Hepatocyte (in vitro differentiated cells): ENCODE data around the gene BNIP2. TPM values are rescaled to one million over a fixed set of nuclear protein-coding genes. Genes with fewer than 3 reads are reported as not detected.
"Not testable (repeated sequence)": the region's sequence is repeated elsewhere in the genome, so short reads cannot be mapped to it uniquely, and the experiment has no call there.

Source experiments
- DNase-seq: peaks from one replicate; pipeline ENCODE4 v3.0.0-alpha.2; 2016; ENCODE audit warnings: low spot score
- H2AFZ ChIP-seq: fragments of 200-600 bp; sonication (generic); 2 replicates; pipeline ENCODE4 v1.6.0; 2016; ENCODE audit warnings: antibody characterized with exemption, mild to moderate bottlenecking
- H3K27ac ChIP-seq: fragments of 200-600 bp; sonication (generic); 2 replicates; pipeline ENCODE4 v1.5.1; 2016; ENCODE audit warnings: mild to moderate bottlenecking
- H3K27me3 ChIP-seq: fragments of 200-600 bp; sonication (generic); 2 replicates; pipeline ENCODE4 v1.6.1; 2016
- H3K36me3 ChIP-seq: fragments of 200-600 bp; sonication (generic); replicated peaks from 2 replicates; pipeline ENCODE4 v1.5.1; 2016; ENCODE audit warnings: low read depth; ENCODE audit not compliant: insufficient read depth
- H3K4me1 ChIP-seq: fragments of 200-600 bp; sonication (generic); 2 replicates; pipeline ENCODE4 v1.5.1; 2016; ENCODE audit warnings: mild to moderate bottlenecking, moderate library complexity; ENCODE audit not compliant: insufficient read depth
- H3K4me2 ChIP-seq: fragments of 200-600 bp; sonication (generic); 2 replicates; pipeline ENCODE4 v1.6.0; 2016
- H3K4me3 ChIP-seq: fragments of 200-600 bp; sonication (generic); 2 replicates; pipeline ENCODE4 v1.5.1; 2016; ENCODE audit warnings: mild to moderate bottlenecking
- H3K79me2 ChIP-seq: fragments of 200-600 bp; sonication (generic); 2 replicates; pipeline ENCODE4 v1.6.0; 2017; ENCODE audit warnings: mild to moderate bottlenecking
- H3K9me2 ChIP-seq: fragments of 200-600 bp; sonication (generic); replicated peaks from 2 replicates; pipeline ENCODE4 v1.6.0; 2017; ENCODE audit warnings: mild to moderate bottlenecking; ENCODE audit not compliant: insufficient read depth
- H3K9me3 ChIP-seq: fragments of 200-600 bp; sonication (generic); 2 replicates; pipeline ENCODE4 v1.5.1; 2016; ENCODE audit warnings: low read depth, mild to moderate bottlenecking
- H4K20me1 ChIP-seq: fragments of 200-600 bp; sonication (generic); 2 replicates; pipeline ENCODE4 v1.6.0; 2016; ENCODE audit warnings: mild to moderate bottlenecking; ENCODE audit not compliant: insufficient read depth, poor library complexity, severe bottlenecking
- EZH2 ChIP-seq: fragments of 200-600 bp; sonication (generic); IDR thresholded peaks from 2 replicates; pipeline ENCODE4 v1.6.1; 2016; ENCODE audit warnings: antibody characterized with exemption, mild to moderate bottlenecking, borderline replicate concordance
- EZH2phosphoT487 ChIP-seq: fragments of 200-600 bp; sonication (generic); IDR thresholded peaks from one replicate; pipeline ENCODE4 v1.6.1; 2018; ENCODE audit warnings: antibody characterized with exemption, mild to moderate bottlenecking, low read depth, moderate library complexity; ENCODE audit not compliant: unreplicated experiment, severe bottlenecking
- WGBS: methylation state at CpG from one replicate; pipeline ENCODE4 v1.1.6; 2016; ENCODE audit warnings: low lambda C conversion rate; ENCODE audit errors: missing lambda C conversion rate; 5-methylcytosine and 5-hydroxymethylcytosine counted together
- polyA plus RNA-seq: library from polyadenylated mRNA; unstranded; fragments of >200 nt; fragmentation: Nextera tagmentation; extraction: Ambion mirVana; gene quantifications from 2 replicates; pipeline ENCODE4 v1.2.1, GENCODE V29; 2016
- total RNA-seq: library from RNA; depleted of rRNA; stranded (reverse); fragments of >200 nt; gene quantifications from 2 replicates; pipeline ENCODE4 v1.2.3, GENCODE V29; 2014
- TF ChIP-seq, protein P1 (sequence below): fragments of 200-600 bp; sonication (generic); IDR thresholded peaks from 2 replicates; pipeline ENCODE4 v1.5.1; 2016; ENCODE audit warnings: antibody characterized with exemption, mild to moderate bottlenecking; ENCODE audit not compliant: poor library complexity

BNIP2 gene
- total and polyA plus RNA-seq, 2 experiments from 2014 or later, result 55.0 to 102 TPM

DNA sequence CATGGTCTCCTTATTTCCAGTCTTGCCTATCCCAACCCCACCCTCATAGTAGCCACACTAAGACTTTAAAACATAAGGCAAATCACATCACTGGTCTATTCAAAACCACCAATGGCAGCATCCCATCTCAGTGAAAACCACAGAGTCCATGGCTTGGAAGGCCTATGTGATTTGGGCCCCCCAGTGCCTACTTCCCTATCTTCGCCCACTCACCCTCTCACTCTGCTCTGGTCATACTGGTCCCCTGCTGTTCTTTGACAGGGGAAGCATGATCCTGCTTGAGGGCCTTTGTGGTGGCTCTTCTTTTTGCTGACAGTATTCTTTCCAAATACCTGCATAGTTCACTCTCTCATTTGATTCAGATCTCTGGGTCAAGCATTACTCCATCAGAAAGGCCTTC, 35.1 kb downstream of the BNIP2 start:
- H3K4me3 ChIP-seq, result no peak overlapping the region
- TF ChIP-seq EZH2phosphoT487, result no peak
- WGBS, result 100% methylated on average over 1 of the region's 1 CpG
- H4K20me1 ChIP-seq, result peaks cover 17% of the 10 kb centered on the region
- H3K79me2 ChIP-seq, result peaks cover 66% of the 10 kb centered on the region
- DNase-seq, result no peak
- H3K36me3 ChIP-seq, result no peaks in the 10 kb centered on the region
- H3K4me1 ChIP-seq, result peaks cover 12% of the 10 kb centered on the region
- H3K27ac ChIP-seq, result no peak overlapping the region
- H3K4me2 ChIP-seq, result no peak overlapping the region
- H3K27me3 ChIP-seq, result no peaks in the 10 kb centered on the region
- no peaks in the 10 kb centered on the region for H3K9me2 ChIP-seq
- no peaks in the 10 kb centered on the region for H3K9me3 ChIP-seq
- no peak overlapping the region for H2AFZ ChIP-seq

- Histone ChIP-seq H3K9me2 (no peaks in the 10 kb centered on the region), H2AFZ (no peak overlapping the region), H3K9me3 (no peaks in the 10 kb centered on the region), H3K79me2 (peaks cover 46% of the 10 kb centered on the region), H3K27me3 (no peaks in the 10 kb centered on the region), H3K4me3 (no peak overlapping the region), H3K4me2 (no peak overlapping the region), H3K4me1 (no peaks in the 10 kb centered on the region), H3K27ac (no peak overlapping the region), H3K36me3 (no peaks in the 10 kb centered on the region), H4K20me1 (peaks cover 5% of the 10 kb centered on the region)
- TF ChIP-seq EZH2phosphoT487, result no peak
- TF ChIP-seq, protein P1, sequence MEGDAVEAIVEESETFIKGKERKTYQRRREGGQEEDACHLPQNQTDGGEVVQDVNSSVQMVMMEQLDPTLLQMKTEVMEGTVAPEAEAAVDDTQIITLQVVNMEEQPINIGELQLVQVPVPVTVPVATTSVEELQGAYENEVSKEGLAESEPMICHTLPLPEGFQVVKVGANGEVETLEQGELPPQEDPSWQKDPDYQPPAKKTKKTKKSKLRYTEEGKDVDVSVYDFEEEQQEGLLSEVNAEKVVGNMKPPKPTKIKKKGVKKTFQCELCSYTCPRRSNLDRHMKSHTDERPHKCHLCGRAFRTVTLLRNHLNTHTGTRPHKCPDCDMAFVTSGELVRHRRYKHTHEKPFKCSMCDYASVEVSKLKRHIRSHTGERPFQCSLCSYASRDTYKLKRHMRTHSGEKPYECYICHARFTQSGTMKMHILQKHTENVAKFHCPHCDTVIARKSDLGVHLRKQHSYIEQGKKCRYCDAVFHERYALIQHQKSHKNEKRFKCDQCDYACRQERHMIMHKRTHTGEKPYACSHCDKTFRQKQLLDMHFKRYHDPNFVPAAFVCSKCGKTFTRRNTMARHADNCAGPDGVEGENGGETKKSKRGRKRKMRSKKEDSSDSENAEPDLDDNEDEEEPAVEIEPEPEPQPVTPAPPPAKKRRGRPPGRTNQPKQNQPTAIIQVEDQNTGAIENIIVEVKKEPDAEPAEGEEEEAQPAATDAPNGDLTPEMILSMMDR, result no peak
- no peak for TF ChIP-seq EZH2
- no peak for DNase-seq
Observed at GRCh38 chr15:59649603-59650002, 39.5 kb downstream of the BNIP2 start.

- no peak for DNase-seq
- Histone ChIP-seq H3K36me3 (no peaks in the 10 kb centered on the region), H4K20me1 (no peaks in the 10 kb centered on the region), H3K4me1 (no peaks in the 10 kb centered on the region), H3K27ac (no peak overlapping the region), H2AFZ (no peak overlapping the region), H3K4me2 (no peak overlapping the region), H3K9me2 (no peaks in the 10 kb centered on the region), H3K27me3 (no peaks in the 10 kb centered on the region), H3K9me3 (no peaks in the 10 kb centered on the region), H3K79me2 (peaks cover 21% of the 10 kb centered on the region), H3K4me3 (no peak overlapping the region)
- 93% methylated on average over 1 of the region's 1 CpG for WGBS
- no peak for TF ChIP-seq EZH2
- no peak for TF ChIP-seq EZH2phosphoT487
- TF ChIP-seq, protein P1, result no peak
Observed at GRCh38 chr15:59647085-59647484, 42.0 kb downstream of the BNIP2 start.

DNA sequence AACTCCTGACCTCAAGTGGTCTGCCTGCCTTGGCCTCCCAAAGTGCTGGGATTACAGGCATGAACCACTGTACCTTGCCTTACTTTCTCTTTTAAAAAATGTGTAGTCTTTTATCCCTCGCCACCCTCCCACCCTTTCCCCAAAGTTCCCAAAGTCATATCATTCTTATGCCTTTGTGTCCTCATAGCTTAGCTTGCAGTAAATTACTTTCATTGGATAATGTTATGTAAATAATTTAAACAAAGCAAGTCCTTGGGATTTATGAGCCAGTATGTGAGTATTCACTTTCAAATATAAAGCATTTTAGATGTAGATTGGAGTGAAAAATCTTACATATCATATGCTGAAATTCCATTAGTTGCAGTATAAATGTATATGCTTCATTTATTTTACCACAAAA, 42.8 kb downstream of the BNIP2 start:
- Histone ChIP-seq H3K27ac (no peak overlapping the region), H4K20me1 (no peaks in the 10 kb centered on the region), H3K4me2 (no peak overlapping the region), H3K9me2 (no peaks in the 10 kb centered on the region), H3K4me1 (no peaks in the 10 kb centered on the region), H3K9me3 (no peaks in the 10 kb centered on the region), H3K27me3 (no peaks in the 10 kb centered on the region), H3K36me3 (no peaks in the 10 kb centered on the region), H3K4me3 (no peak overlapping the region), H3K79me2 (peaks cover 15% of the 10 kb centered on the region), H2AFZ (no peak overlapping the region)
- no peak for TF ChIP-seq EZH2
- no peak for DNase-seq
- 94% methylated on average over 1 of the region's 1 CpG for WGBS

DNA sequence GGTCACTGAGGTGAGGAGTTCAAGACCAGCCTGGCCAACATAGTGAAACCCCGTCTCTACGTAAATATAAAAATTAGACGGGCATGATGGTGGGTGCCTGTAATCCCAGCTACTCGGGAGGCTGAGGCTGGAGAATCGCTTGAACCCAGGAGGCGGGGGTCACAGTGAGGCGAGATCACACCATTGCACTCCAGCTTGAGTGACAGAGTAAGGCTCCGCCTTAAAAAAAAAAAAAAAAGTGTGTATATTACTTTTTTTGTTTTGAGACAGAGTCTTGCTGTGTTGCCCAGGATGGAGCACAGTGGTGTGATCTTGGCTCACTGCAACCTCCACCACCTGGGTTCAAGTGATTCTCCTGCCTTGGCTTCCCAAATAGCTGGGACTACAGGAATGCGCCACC, 43.3 kb downstream of the BNIP2 start:
- not testable (repeated sequence) for DNase-seq, H3K4me3 ChIP-seq, H4K20me1 ChIP-seq, H3K9me2 ChIP-seq, H3K27ac ChIP-seq, H3K4me2 ChIP-seq, H2AFZ ChIP-seq, H3K4me1 ChIP-seq, H3K27me3 ChIP-seq, H3K36me3 ChIP-seq, H3K9me3 ChIP-seq
- WGBS, result 96% methylated on average over 9 of the region's 9 CpGs
- H3K79me2 ChIP-seq, result peaks cover 15% of the 10 kb centered on the region
